ENCODE data around the gene PLCD1. TPM values are rescaled to one million over a fixed set of nuclear protein-coding genes. Genes with fewer than 3 reads are reported as not detected.
"Not testable (repeated sequence)": the region's sequence is repeated elsewhere in the genome, so short reads cannot be mapped to it uniquely, and the experiment has no call there.

Gene PLCD1
- total RNA-seq, result 100 to 1,000 TPM in 1 of 2 donors, 10 to 100 TPM in 1; 80.2 to 114 TPM
- long read RNA-seq, transcript PLCD1-204 (15 exons, 2,963 nt), result major isoform, 45 of 133 reads
- long read RNA-seq, transcript PLCD1-201 (15 exons, 2,769 nt), result minor isoform, 13 of 133 reads
- long read RNA-seq, partial matches to known transcripts, result 57 of 133 reads
- long read RNA-seq, other reads (novel, unspliced or antisense), result 17 of 133 reads

- ATAC-seq, result peak; percentile 24
- peak; percentile 76 for DNase-seq
- intact Hi-C loops (cut with DNase I, micrococcal nuclease), result no loop called here
Observed at GRCh38 chr3:38029400-38030125, at the start of gene PLCD1. Gene PLCD1 (minus strand): TSS chr3:38029642. CDS start chr3:38029539, 103 bp downstream.

- DNase-seq; ATAC-seq; intact Hi-C loops (cut with DNase I, micrococcal nuclease): not testable (repeated sequence)
Observed at GRCh38 chr3:38077073-38077472, 47.6 kb upstream of the PLCD1 start.

- intact Hi-C loops (cut with DNase I, micrococcal nuclease), result no loop called here
- ATAC-seq, result no peak
- DNase-seq, result no peak
Observed at GRCh38 chr3:38070013-38070412, 40.6 kb upstream of the PLCD1 start.

- ATAC-seq (no peak), DNase-seq (no peak)
- intact Hi-C loops (cut with DNase I, micrococcal nuclease), result no loop called here
Observed at GRCh38 chr3:38067508-38068233, 38.2 kb upstream of the PLCD1 start.

- intact Hi-C loops (cut with DNase I, micrococcal nuclease); DNase-seq; ATAC-seq: not testable (repeated sequence)
Observed at GRCh38 chr3:38064453-38064852, 35.0 kb upstream of the PLCD1 start.

GRCh38 chr3:38062809-38063208, 33.4 kb upstream of the PLCD1 start:
- DNase-seq (no peak), ATAC-seq (no peak)
- intact Hi-C loops (cut with DNase I, micrococcal nuclease), result no loop called here

GRCh38 chr3:38059591-38059990, 30.1 kb upstream of the PLCD1 start:
- intact Hi-C loops (cut with DNase I, micrococcal nuclease), result no loop called here
- DNase-seq (no peak), ATAC-seq (no peak)

- DNase-seq (no peak), ATAC-seq (no peak)
- intact Hi-C loops (cut with DNase I, micrococcal nuclease), result no loop called here
Observed at GRCh38 chr3:38059148-38059547, 29.7 kb upstream of the PLCD1 start.

- intact Hi-C loops (cut with DNase I, micrococcal nuclease), result no loop called here
- no peak for DNase-seq
Observed at GRCh38 chr3:38054499-38055001, 25.1 kb upstream of the PLCD1 start.

GRCh38 chr3:38053813-38054498, 24.5 kb upstream of the PLCD1 start:
- DNase-seq; intact Hi-C loops (cut with DNase I, micrococcal nuclease); ATAC-seq: not testable (repeated sequence)

More at GRCh38 chr3:38054499-38055001, 25.1 kb upstream of the PLCD1 start:
- ATAC-seq, result no peak

GRCh38 chr3:38053286-38053685, 23.8 kb upstream of the PLCD1 start:
- intact Hi-C loops (cut with DNase I, micrococcal nuclease); ATAC-seq; DNase-seq: not testable (repeated sequence)

GRCh38 chr3:38051131-38051530, 21.7 kb upstream of the PLCD1 start:
- intact Hi-C loops (cut with DNase I, micrococcal nuclease), result no loop called here
- no peak for ATAC-seq

GRCh38 chr3:38049358-38050126, 20.1 kb upstream of the PLCD1 start:
- intact Hi-C loops (cut with DNase I, micrococcal nuclease), result loop anchor here in 1 of 2 donors (10.0 kb wide), 1 partner anchor 55 kb away; no protein-coding TSS in a partner anchor
- ATAC-seq, result no peak
- DNase-seq, result no peak

More at GRCh38 chr3:38051131-38051530, 21.7 kb upstream of the PLCD1 start:
- DNase-seq, result no peak

- intact Hi-C loops (cut with DNase I, micrococcal nuclease), result loop anchor here in 1 of 2 donors (10.0 kb wide), 1 partner anchor 57 kb away; no protein-coding TSS in a partner anchor
- ATAC-seq, result no peak
- no peak for DNase-seq
Observed at GRCh38 chr3:38047896-38048295, 18.5 kb upstream of the PLCD1 start.

- intact Hi-C loops (cut with DNase I, micrococcal nuclease), result loop anchor here in 1 of 2 donors (10.0 kb wide), 1 partner anchor 58 kb away; no protein-coding TSS in a partner anchor
- no peak for DNase-seq
- no peak for ATAC-seq
Observed at GRCh38 chr3:38046821-38047220, 17.4 kb upstream of the PLCD1 start.

GRCh38 chr3:38046027-38046426, 16.6 kb upstream of the PLCD1 start:
- DNase-seq (no peak), ATAC-seq (peak; percentile 75)
- intact Hi-C loops (cut with DNase I, micrococcal nuclease), result loop anchor here in 1 of 2 donors (10.0 kb wide), 1 partner anchor 59 kb away; no protein-coding TSS in a partner anchor

GRCh38 chr3:38043486-38043885, 14.0 kb upstream of the PLCD1 start:
- DNase-seq (no peak), ATAC-seq (peak; percentile 2)
- intact Hi-C loops (cut with DNase I, micrococcal nuclease), result loop anchor here in 1 of 2 donors (10.0 kb wide), 1 partner anchor 61 kb away; no protein-coding TSS in a partner anchor

GRCh38 chr3:38040401-38040800, 11.0 kb upstream of the PLCD1 start:
- peak; percentile 39 to 53 for DNase-seq
- ATAC-seq, result peak; percentile 78
- intact Hi-C loops (cut with DNase I, micrococcal nuclease), result loop anchor here in 1 of 2 donors (10.0 kb wide), 1 partner anchor 64 kb away; no protein-coding TSS in a partner anchor

Data from left colon (tissue), 2 donors.